Adrenal gland (tissue), 19 donors: ENCODE data around the gene ANKRD7. TPM values are rescaled to one million over a fixed set of nuclear protein-coding genes. Genes with fewer than 3 reads are reported as not detected.
A peak's percentile ranks its signal among the peaks of the same experiment; 100 is the strongest.

Source experiments
- DNase-seq, 7 donors: peaks; one replicate each; pipeline ENCODE4 v3.0.0-alpha.2; 2019 to 2020
- H3K27ac ChIP-seq, 5 donors: fragments of 200-600 bp; sonication (generic) in 4 of 5; 1 replicate in 3 of 5; 2 replicates in 2 of 5; pipeline versions ENCODE4 v1.5.1 to v1.8.0; 2016 to 2020; ENCODE audit warnings: mild to moderate bottlenecking in 1 of 5
- H3K27me3 ChIP-seq: fragments of 200-600 bp; 2 replicates; pipeline ENCODE4 v1.8.0; 2021
- H3K36me3 ChIP-seq, 2 donors: fragments of 200-600 bp; replicated peaks in 1 of 2; 1 replicate in 1 of 2; 2 replicates in 1 of 2; pipeline versions ENCODE4 v1.5.1 to v1.8.0; 2018 to 2022
- H3K4me1 ChIP-seq, 2 donors: fragments of 200-600 bp; replicated peaks in 1 of 2; 1 replicate in 1 of 2; 2 replicates in 1 of 2; pipeline versions ENCODE4 v1.5.1 to v1.8.0; 2018 to 2021
- H3K4me3 ChIP-seq, 4 donors: fragments of 200-600 bp; sonication (generic) in 3 of 4; one replicate each; pipeline ENCODE4 v1.5.1; 2016 to 2018
- H3K9me3 ChIP-seq, 3 donors: fragments of 200-600 bp; sonication (generic) in 1 of 3; replicated peaks in 1 of 3; 1 replicate in 2 of 3; 2 replicates in 1 of 3; pipeline versions ENCODE4 v1.5.1 to v1.8.0; 2016 to 2021
- POLR2A ChIP-seq, 2 donors: fragments of 450-650 bp; IDR thresholded peaks; one replicate each; pipeline ENCODE4 v1.6.1; 2017; ENCODE audit warnings: antibody characterized with exemption in 2 of 2, mild to moderate bottlenecking in 2 of 2, moderate library complexity in 1 of 2
- WGBS, 4 donors: extraction: QIAGEN DNeasy Blood & Tissue Kit in 2 of 4; methylation state at CpG; one replicate each; pipeline versions ENCODE4 v1.1.5 to v1.1.7; 2013 to 2017; 5-methylcytosine and 5-hydroxymethylcytosine counted together
- intact Hi-C, 2 donors: fragments of 100-400 bp; cut with DNase I; formaldehyde crosslinking; loops; one replicate each; pipeline versions ENCODE4 v1.14.1 to v1.15.0; 2022 to 2023
- long read RNA-seq, 10 donors: library from polyadenylated mRNA in 3 of 10; unstranded in 2 of 10; stranded (forward) in 1 of 10; transcript quantifications; one replicate each; pipeline ENCODE4 v2.0.0 and lab custom pipeline, GENCODE V29; 2021 to 2026
- polyA plus RNA-seq, 3 donors: library from polyadenylated mRNA; stranded (reverse); fragments of 200-250 nt in 2 of 3; fragments of 350-450 nt in 1 of 3; fragmentation: Illumina TruSeq in 1 of 3; extraction: RNeasy Lipid Tissue Mini Kit (QIAGEN cat#74804) in 1 of 3; gene quantifications; one replicate each; pipeline ENCODE4 v1.2.3, GENCODE V29; 2013 to 2014
- total RNA-seq, 9 donors: library from RNA; depleted of rRNA in 4 of 9; stranded (reverse); fragments of >200 nt in 4 of 9; fragments of 120-200 nt in 1 of 9; fragmentation: NEBNext Ultra II Directional in 1 of 9; extraction: Animal tissue kit (Norgen Biotek cat#: 25700) in 1 of 9; gene quantifications; one replicate each; pipeline versions ENCODE4 v1.1.0 to v1.2.4, GENCODE V29; 2013 to 2023
- TF ChIP-seq, protein P1 (sequence below), 6 experiments: fragments of 450-650 bp in 4 of 6; fragments of 200-600 bp in 2 of 6; sonication (generic) in 1 of 6; IDR thresholded peaks; 1 replicate in 5 of 6; 2 replicates in 1 of 6; pipeline versions ENCODE4 v1.5.1 to v1.8.0; 2016 to 2021; ENCODE audit warnings: antibody characterized with exemption in 6 of 6, mild to moderate bottlenecking in 2 of 6, moderate library complexity in 1 of 6
- donor health status: healthy with polysubstance abuse.
- donor health status: Bipolar disorder and iron deficiency.
- donor health status: DM: yes; HTN: yes; CAD: no.
- donor health status: DM: no; HTN: no; CAD: no.
- donor health status: DM: no; HTN: no; CAD: no.
- donor health status: DM: yes; HTN: yes; CAD: no.

The ANKRD7 gene, protein sequence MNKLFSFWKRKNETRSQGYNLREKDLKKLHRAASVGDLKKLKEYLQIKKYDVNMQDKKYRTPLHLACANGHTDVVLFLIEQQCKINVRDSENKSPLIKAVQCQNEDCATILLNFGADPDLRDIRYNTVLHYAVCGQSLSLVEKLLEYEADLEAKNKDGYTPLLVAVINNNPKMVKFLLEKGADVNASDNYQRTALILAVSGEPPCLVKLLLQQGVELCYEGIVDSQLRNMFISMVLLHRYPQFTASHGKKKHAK
- total RNA-seq (1 to 10 TPM in 6 of 9 donors, under 1 TPM in 2, not detected in 1; 0.48 to 9.4 (median 1.3) TPM), polyA plus RNA-seq (1 to 10 TPM in 2 of 3 donors, under 1 TPM in 1; 0.71 to 2.0 (median 1.1) TPM)
- long read RNA-seq, donor 1 = 0 reads
- long read RNA-seq, donor 2 = 0 reads
- long read RNA-seq, donor 3 = 0 reads
- long read RNA-seq, donor 4, partial matches to known transcripts = 0 of 1 reads
- long read RNA-seq, donor 4, other reads (novel, unspliced or antisense) = 1 of 1 reads
- long read RNA-seq, donor 5, partial matches to known transcripts = 1 of 1 reads
- long read RNA-seq, donor 5, other reads (novel, unspliced or antisense) = 0 of 1 reads
- long read RNA-seq, donor 6 = 0 reads
- long read RNA-seq, donor 7 = 0 reads
- long read RNA-seq, donor 8 = 0 reads
- long read RNA-seq, donor 9 = 0 reads
- long read RNA-seq, donor 10 = 0 reads

DNA sequence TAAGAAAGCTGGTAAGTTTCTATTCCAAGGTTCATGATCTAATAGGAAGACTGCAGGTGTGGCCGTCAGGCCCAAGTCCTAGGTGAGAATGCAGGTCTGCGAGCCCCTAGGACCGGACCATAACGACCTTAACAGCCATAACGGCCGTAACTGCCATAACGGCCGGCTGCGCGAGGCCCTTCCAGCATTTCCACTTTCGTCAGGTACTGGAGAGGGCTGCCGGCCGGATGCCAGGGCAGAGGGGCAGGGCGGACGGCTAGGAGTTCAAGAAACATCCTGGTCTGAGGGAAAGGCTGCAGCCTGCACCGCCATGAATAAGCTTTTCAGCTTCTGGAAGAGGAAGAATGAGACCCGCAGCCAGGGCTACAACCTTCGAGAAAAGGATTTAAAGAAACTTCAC, at the start of gene ANKRD7:
TSS of gene ANKRD7 (plus strand) at position 184 of the 400 bp plus-strand sequence. CDS start at position 311, 127 bp downstream.
- intact Hi-C loops = no loop called here
- H3K4me3 ChIP-seq = no peak within 1 kb of the TSS
- H3K9me3 ChIP-seq = no peaks in the 10 kb centered on the region
- no peaks in the 10 kb centered on the region for H3K27me3 ChIP-seq
- no peaks in the 10 kb centered on the region for H3K36me3 ChIP-seq
- no peak for TF ChIP-seq POLR2A (IDR thresholded peaks at IDR 0.05)
- TF ChIP-seq, protein P1, sequence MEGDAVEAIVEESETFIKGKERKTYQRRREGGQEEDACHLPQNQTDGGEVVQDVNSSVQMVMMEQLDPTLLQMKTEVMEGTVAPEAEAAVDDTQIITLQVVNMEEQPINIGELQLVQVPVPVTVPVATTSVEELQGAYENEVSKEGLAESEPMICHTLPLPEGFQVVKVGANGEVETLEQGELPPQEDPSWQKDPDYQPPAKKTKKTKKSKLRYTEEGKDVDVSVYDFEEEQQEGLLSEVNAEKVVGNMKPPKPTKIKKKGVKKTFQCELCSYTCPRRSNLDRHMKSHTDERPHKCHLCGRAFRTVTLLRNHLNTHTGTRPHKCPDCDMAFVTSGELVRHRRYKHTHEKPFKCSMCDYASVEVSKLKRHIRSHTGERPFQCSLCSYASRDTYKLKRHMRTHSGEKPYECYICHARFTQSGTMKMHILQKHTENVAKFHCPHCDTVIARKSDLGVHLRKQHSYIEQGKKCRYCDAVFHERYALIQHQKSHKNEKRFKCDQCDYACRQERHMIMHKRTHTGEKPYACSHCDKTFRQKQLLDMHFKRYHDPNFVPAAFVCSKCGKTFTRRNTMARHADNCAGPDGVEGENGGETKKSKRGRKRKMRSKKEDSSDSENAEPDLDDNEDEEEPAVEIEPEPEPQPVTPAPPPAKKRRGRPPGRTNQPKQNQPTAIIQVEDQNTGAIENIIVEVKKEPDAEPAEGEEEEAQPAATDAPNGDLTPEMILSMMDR (IDR thresholded peaks at IDR 0.05) = no peak
- DNase-seq = no peak
- no peaks in the 10 kb centered on the region for H3K4me1 ChIP-seq
- no peak within 1 kb of the TSS for H3K27ac ChIP-seq
- WGBS, 4 donors = 90 to 92% (median 92%) methylated on average over 18 of the region's 18 CpGs

DNA sequence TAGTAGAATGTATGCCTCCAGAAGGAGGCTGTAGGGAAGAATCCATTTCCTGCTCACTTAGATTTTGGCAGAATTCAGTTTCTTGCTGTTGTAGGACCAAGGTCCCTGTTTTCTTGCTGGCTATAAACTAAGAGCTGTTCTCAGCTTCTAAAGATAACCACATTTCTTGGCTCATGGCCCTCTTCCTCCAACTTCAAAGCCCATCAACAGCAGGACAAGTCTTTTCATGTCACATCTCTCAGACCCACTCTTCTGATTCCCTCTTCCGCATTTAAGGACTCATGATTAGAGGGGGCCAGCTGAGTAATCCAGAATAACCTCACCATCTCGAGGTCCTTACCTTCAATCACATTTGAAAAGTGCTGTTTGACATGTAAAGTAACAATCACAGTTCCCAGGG, 48.8 kb upstream of the ANKRD7 start:
- no peak overlapping the region for H3K27ac ChIP-seq
- H3K36me3 ChIP-seq = no peaks in the 10 kb centered on the region
- WGBS, 4 donors = 41 to 52% (median 50%) methylated on average over 2 of the region's 2 CpGs
- no peaks in the 10 kb centered on the region for H3K4me1 ChIP-seq
- intact Hi-C loops = no loop called here
- TF ChIP-seq POLR2A (IDR thresholded peaks at IDR 0.05) = no peak
- TF ChIP-seq, protein P1 (IDR thresholded peaks at IDR 0.05) = no peak
- H3K9me3 ChIP-seq = no peaks in the 10 kb centered on the region
- no peaks in the 10 kb centered on the region for H3K27me3 ChIP-seq
- H3K4me3 ChIP-seq = no peak overlapping the region
- DNase-seq = no peak

DNA sequence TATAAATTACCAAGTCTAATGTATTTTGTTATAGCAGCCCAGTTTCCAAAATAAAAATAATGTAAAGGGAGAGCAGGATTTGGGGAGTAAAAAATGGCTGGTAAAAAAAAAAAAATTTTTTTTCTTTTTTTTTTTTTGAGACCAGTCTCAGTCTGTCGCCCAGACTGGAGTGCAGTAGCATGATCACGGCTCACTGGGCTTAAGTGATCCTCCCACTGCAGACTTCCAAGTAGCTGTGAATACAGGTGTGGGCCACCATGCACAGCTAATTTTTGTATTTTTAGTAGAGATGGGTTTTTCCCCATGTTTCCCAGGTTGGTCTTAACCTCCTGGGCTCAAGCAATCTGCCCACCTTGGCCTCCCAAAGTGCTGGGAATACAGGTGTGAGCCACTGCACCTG, 45.3 kb upstream of the ANKRD7 start:
- Histone ChIP-seq H3K27ac (no peak overlapping the region), H3K4me3 (no peak overlapping the region), H3K9me3 (no peaks in the 10 kb centered on the region), H3K27me3 (no peaks in the 10 kb centered on the region), H3K36me3 (no peaks in the 10 kb centered on the region), H3K4me1 (peaks cover 6 to 7% of the 10 kb centered on the region in 2 donors)
- intact Hi-C loops = no loop called here
- TF ChIP-seq, protein P1 (IDR thresholded peaks at IDR 0.05) = no peak
- no peak for TF ChIP-seq POLR2A (IDR thresholded peaks at IDR 0.05)
- 89 to 92% (median 90%) methylated on average over 2 of the region's 2 CpGs for WGBS, 4 donors
- DNase-seq = no peak

DNA sequence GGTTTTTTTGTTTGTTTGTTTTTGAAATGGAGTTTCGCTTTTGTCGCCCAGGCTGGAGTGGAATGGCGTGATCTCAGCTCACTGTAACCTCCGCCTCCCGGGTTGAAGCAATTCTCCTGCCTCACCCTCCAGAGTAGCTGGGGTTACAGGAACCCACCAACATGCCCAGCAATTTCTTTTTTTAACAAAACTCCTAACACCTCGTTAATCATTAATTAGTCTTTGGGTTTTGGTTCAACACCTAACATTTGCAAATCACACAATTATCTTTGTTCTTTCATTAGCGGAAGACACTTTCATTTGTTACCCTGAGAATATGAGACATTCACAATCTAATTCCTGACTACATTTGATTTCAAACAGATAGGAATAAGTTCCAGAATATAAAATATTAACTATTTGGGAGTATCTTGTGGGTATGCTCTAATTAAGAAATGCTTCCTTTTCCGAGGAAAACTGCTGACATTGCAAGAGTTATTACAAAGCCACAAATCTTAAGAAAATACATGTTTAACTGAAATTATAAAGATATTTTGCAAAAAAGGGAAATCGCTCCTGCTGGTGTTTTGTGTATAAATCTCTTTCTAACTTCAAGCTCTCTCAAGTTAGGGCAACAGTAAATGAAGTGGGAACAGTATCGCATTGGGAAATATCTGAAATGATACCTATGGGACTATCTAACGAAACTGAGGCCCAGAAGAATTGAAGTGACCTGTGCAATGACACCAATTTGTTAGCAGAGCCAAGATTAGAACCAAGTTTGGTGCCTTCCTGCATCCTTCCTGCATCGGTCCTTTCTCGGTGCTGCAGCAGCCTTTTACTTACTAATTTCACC, 41.7 kb upstream of the ANKRD7 start:
- Histone ChIP-seq H3K27me3 (no peaks in the 10 kb centered on the region), H3K27ac (peak overlapping the region in 2 of 5 donors; percentile 85 to 95), H3K4me3 (peak overlapping the region; percentile 10 to 87 (median 70)), H3K9me3 (no peaks in the 10 kb centered on the region), H3K36me3 (no peaks in the 10 kb centered on the region), H3K4me1 (peaks cover 18 to 36% of the 10 kb centered on the region in 2 donors)
- 65 to 66% (median 66%) methylated on average over 13 of the region's 13 CpGs for WGBS, 4 donors
- TF ChIP-seq, protein P1 (IDR thresholded peaks at IDR 0.05) = no peak
- TF ChIP-seq POLR2A (IDR thresholded peaks at IDR 0.05) = no peak
- intact Hi-C loops = no loop called here
- peak in 1 of 7 donors; percentile 1 for DNase-seq
